GM12892 (cell line): ENCODE measurements around the gene LYRM7.

Source experiments
- POLR2A ChIP-seq: IDR thresholded peaks from 2 replicates; pipeline ENCODE4 v1.6.1; 2011; ENCODE audit warnings: low read depth, low read length, control low read depth
- POLR2AphosphoS5 ChIP-seq: IDR thresholded peaks from 2 replicates; pipeline ENCODE4 v1.6.1; 2011; ENCODE audit warnings: low read depth, low read length, control low read depth

DNA sequence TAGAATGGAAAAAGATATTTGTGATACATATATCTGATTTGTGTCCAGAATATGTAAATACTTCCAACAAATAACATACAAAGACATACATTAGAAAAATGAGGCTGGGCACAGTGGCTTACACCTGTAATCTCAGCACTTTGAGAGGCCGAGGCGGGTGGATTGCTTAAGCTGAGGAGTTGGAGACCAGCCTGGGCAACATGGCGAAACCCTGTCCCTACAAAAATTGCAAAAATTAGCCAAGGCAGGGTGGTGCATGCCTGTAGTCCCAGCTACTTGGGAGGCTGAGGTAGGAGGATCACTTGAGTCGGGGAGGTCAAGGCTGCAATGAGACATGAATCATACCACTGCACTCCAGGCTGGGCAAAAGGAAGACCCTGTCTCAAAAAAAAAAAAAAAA is 47.0 kb downstream of the LYRM7 start:
- no peak for TF ChIP-seq POLR2AphosphoS5
- no peak for TF ChIP-seq POLR2A
